ENCODE results near the gene E2F7.

The E2F7 gene

GRCh38 chr12:76984566-76984965, 80.8 kb downstream of the E2F7 start:
- Histone ChIP-seq H3K36me3 (ENCODE audit: control insufficient read depth, low read depth, low read length) (no peaks in the 10 kb centered on the region), H3K4me1 (ENCODE audit: control insufficient read depth, low read depth, low read length) (no peaks in the 10 kb centered on the region), H3K27ac (ENCODE audit: low read length) (no peak overlapping the region), H3K9ac (ENCODE audit: low read length) (no peak overlapping the region), H3K27me3 (ENCODE audit: control insufficient read depth, insufficient read depth, low read length) (no peaks in the 10 kb centered on the region), H3K9me3 (ENCODE audit: control insufficient read depth, low read depth, low read length) (peaks cover 18% of the 10 kb centered on the region), H3K4me3 (ENCODE audit: low read length) (no peak overlapping the region)

GRCh38 chr12:76983420-76983819, 81.9 kb downstream of the E2F7 start:
- Histone ChIP-seq H3K4me1 (ENCODE audit: control insufficient read depth, low read depth, low read length) (no peaks in the 10 kb centered on the region), H3K9ac (ENCODE audit: low read length) (no peak overlapping the region), H3K36me3 (ENCODE audit: control insufficient read depth, low read depth, low read length) (no peaks in the 10 kb centered on the region), H3K4me3 (ENCODE audit: low read length) (no peak overlapping the region), H3K9me3 (ENCODE audit: control insufficient read depth, low read depth, low read length) (peaks cover 18% of the 10 kb centered on the region), H3K27me3 (ENCODE audit: control insufficient read depth, insufficient read depth, low read length) (no peaks in the 10 kb centered on the region), H3K27ac (ENCODE audit: low read length) (no peak overlapping the region)

- peaks cover 18% of the 10 kb centered on the region for H3K9me3 ChIP-seq (ENCODE audit: control insufficient read depth, low read depth, low read length)
- no peak overlapping the region for H3K27ac ChIP-seq (ENCODE audit: low read length)
- no peak overlapping the region for H3K4me3 ChIP-seq (ENCODE audit: low read length)
- no peak overlapping the region for H3K9ac ChIP-seq (ENCODE audit: low read length)
- no peaks in the 10 kb centered on the region for H3K36me3 ChIP-seq (ENCODE audit: control insufficient read depth, low read depth, low read length)
- peaks cover 4% of the 10 kb centered on the region for H3K4me1 ChIP-seq (ENCODE audit: control insufficient read depth, low read depth, low read length)
- H3K27me3 ChIP-seq (ENCODE audit: control insufficient read depth, insufficient read depth, low read length) = no peaks in the 10 kb centered on the region
Observed at GRCh38 chr12:76980196-76980595, 85.2 kb downstream of the E2F7 start.

GRCh38 chr12:76976777-76977382, 88.5 kb downstream of the E2F7 start:
- Histone ChIP-seq H3K36me3 (ENCODE audit: control insufficient read depth, low read depth, low read length) (no peaks in the 10 kb centered on the region), H3K27me3 (ENCODE audit: control insufficient read depth, insufficient read depth, low read length) (no peaks in the 10 kb centered on the region), H3K9me3 (ENCODE audit: control insufficient read depth, low read depth, low read length) (peaks cover 6% of the 10 kb centered on the region), H3K9ac (ENCODE audit: low read length) (no peak overlapping the region), H3K27ac (ENCODE audit: low read length) (no peak overlapping the region), H3K4me1 (ENCODE audit: control insufficient read depth, low read depth, low read length) (peaks cover 4% of the 10 kb centered on the region), H3K4me3 (ENCODE audit: low read length) (no peak overlapping the region)
